Lung (tissue), 12 donors: Measurements from ENCODE around the gene CIAO2B. TPM values are rescaled to one million over a fixed set of nuclear protein-coding genes. Genes with fewer than 3 reads are reported as not detected.
"Not testable (repeated sequence)": the region's sequence is repeated elsewhere in the genome, so short reads cannot be mapped to it uniquely, and the experiment has no call there.

Experiments
- ATAC-seq: fragments of 200-7000 bp; cut with Tn5 transposase; one replicate; pipeline ENCODE4 v1.9.1; 2020; ENCODE audit warnings: moderate number of reproducible peaks; ENCODE audit not compliant: insufficient read depth, low FRiP score
- DNase-seq, 3 donors: peaks; one replicate each; pipeline ENCODE4 v3.0.0-alpha.2; 2013 to 2017
- H3K27ac ChIP-seq, 2 donors: one replicate each; pipeline ENCODE4 v1.5.1; 2013; ENCODE audit warnings: mild to moderate bottlenecking in 2 of 2, moderate library complexity in 2 of 2, control low read depth in 1 of 2, inconsistent platforms in 1 of 2, low read depth in 1 of 2, low read length in 1 of 2
- H3K27me3 ChIP-seq, 3 donors: one replicate each; pipeline ENCODE4 v1.5.1; 2013; ENCODE audit warnings: low read length in 2 of 3; ENCODE audit not compliant: control insufficient read depth in 3 of 3, insufficient read depth in 3 of 3
- H3K36me3 ChIP-seq, 4 donors: one replicate each; pipeline ENCODE4 v1.5.1; 2013; ENCODE audit warnings: low read length in 4 of 4, mild to moderate bottlenecking in 1 of 4, moderate library complexity in 1 of 4; ENCODE audit not compliant: control insufficient read depth in 4 of 4, insufficient read depth in 4 of 4
- H3K4me1 ChIP-seq, 5 donors: one replicate each; pipeline ENCODE4 v1.5.1; 2013; ENCODE audit warnings: low read length in 5 of 5, mild to moderate bottlenecking in 2 of 5, moderate library complexity in 1 of 5; ENCODE audit not compliant: control insufficient read depth in 5 of 5, insufficient read depth in 5 of 5
- H3K4me3 ChIP-seq: one replicate; pipeline ENCODE4 v1.5.1; 2013; ENCODE audit warnings: mild to moderate bottlenecking, control low read depth, moderate library complexity
- H3K9ac ChIP-seq, 2 donors: one replicate each; pipeline ENCODE4 v1.5.1; 2013; ENCODE audit warnings: low read length in 2 of 2, control low read depth in 1 of 2; ENCODE audit not compliant: insufficient read depth in 1 of 2
- H3K9me3 ChIP-seq, 4 donors: one replicate each; pipeline ENCODE4 v1.5.1; 2013; ENCODE audit warnings: low read length in 3 of 4, mild to moderate bottlenecking in 1 of 4, moderate library complexity in 1 of 4; ENCODE audit not compliant: control insufficient read depth in 4 of 4, insufficient read depth in 3 of 4
- CTCF ChIP-seq: IDR thresholded peaks from 2 replicates; pipeline ENCODE4 v1.5.1; 2012; ENCODE audit warnings: mild to moderate bottlenecking; ENCODE audit errors: control extremely low read depth, extremely low read depth
- whole genome bisulfite sequencing, 2 donors: extraction: QIAGEN DNeasy Blood & Tissue Kit; methylation state at CpG; one replicate each; pipeline ENCODE4 v1.1.7; 2013; 5-methylcytosine and 5-hydroxymethylcytosine counted together
- polyA plus RNA-seq, 2 donors: library from polyadenylated mRNA; stranded (reverse); fragments of 200-250 nt; gene quantifications; one replicate each; pipeline ENCODE4 v1.2.1, GENCODE V29; 2013
- total RNA-seq, 2 donors: library from RNA; depleted of rRNA in 1 of 2; stranded (reverse); fragments of >200 nt in 1 of 2; gene quantifications; one replicate each; pipeline ENCODE4 v1.2.1, GENCODE V29; 2014 to 2021
- donor health status: control.
- donor health status: control.
- donor health status: Bipolar disorder and iron deficiency.
- donor health status: healthy.
- donor health status: DM: yes; HTN: yes; CAD: no.

The CIAO2B gene
- total and polyA plus RNA-seq, 4 donors = 48.8 to 257 (median 159) TPM

- Histone ChIP-seq H3K36me3 (peaks cover 8 to 24% (median 16%) of the 10 kb centered on the region in 4 donors), H3K9ac (no peak overlapping the region), H3K27me3 (peaks cover 0 to 34% (median 24%) of the 10 kb centered on the region in 3 donors), H3K27ac (no peak overlapping the region), H3K4me3 (no peak overlapping the region), H3K9me3 (no peaks in the 10 kb centered on the region), H3K4me1 (peaks cover 0 to 21% (median 6%) of the 10 kb centered on the region in 5 donors)
- ATAC-seq (no peak), DNase-seq (no peak)
- WGBS, 2 donors = 72% methylated on average over 7 of the region's 7 CpGs
- no peak for TF ChIP-seq CTCF
These were observed 12.3 kb upstream of the CIAO2B start for GRCh38 chr16:66946541-66946940.

DNA sequence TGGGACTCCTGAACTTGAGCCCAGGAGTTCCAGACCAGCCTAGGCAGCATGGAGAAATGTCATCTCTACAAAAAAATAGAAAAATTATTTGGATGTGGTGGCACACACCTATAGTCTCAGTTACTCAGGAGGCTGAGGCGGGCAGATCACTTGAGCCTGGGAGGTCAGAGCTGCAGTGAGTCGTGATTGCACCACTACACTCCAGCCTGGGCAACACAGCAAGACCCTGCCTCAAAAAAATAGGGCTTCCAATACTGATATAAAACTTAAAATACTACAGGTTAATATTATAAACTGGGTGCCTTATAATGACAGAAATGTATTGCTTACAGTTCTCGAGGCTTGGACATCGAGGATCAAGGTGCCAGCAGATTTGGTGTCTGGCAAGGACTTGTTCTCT, 11.7 kb upstream of the CIAO2B start:
- WGBS, 2 donors = 83 to 90% methylated on average over 4 of the region's 4 CpGs
- TF ChIP-seq CTCF = no peak
- Histone ChIP-seq H3K9me3 (no peaks in the 10 kb centered on the region), H3K4me1 (peaks cover 0 to 21% (median 6%) of the 10 kb centered on the region in 5 donors), H3K36me3 (peaks cover 14 to 30% (median 22%) of the 10 kb centered on the region in 4 donors), H3K27ac (no peak overlapping the region), H3K4me3 (no peak overlapping the region), H3K9ac (no peak overlapping the region), H3K27me3 (peaks cover 0 to 28% (median 22%) of the 10 kb centered on the region in 3 donors)
- ATAC-seq (no peak), DNase-seq (no peak)

DNA sequence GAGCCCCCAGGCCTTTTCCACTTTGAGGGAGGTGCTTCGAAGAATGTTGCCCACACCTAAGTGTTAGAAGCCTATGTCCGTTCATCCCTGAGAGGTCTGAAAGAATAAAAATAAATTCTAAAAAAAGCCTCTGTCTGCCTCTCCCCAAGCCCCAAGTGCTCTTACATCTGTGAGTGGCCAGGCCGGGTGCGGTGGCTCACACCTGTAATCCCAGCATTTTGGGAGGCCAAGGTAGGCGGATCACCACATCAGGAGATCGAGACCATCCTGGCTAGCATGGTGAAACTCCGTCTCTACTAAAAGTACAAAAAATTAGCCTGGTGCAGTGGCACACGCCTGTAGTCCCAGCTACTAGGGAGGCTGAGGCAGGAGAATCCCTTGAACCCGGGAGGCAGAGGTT, 10.8 kb upstream of the CIAO2B start:
- Histone ChIP-seq H3K27me3 (peaks cover 0 to 20% (median 16%) of the 10 kb centered on the region in 3 donors), H3K36me3 (peaks cover 22 to 38% (median 29%) of the 10 kb centered on the region in 4 donors), H3K4me1 (peaks cover 0 to 21% (median 6%) of the 10 kb centered on the region in 5 donors)
- not testable (repeated sequence) for H3K4me3 ChIP-seq, DNase-seq, ATAC-seq, H3K9ac ChIP-seq, H3K9me3 ChIP-seq, H3K27ac ChIP-seq
- 86% methylated on average over 9 of the region's 9 CpGs for WGBS, 2 donors

DNA sequence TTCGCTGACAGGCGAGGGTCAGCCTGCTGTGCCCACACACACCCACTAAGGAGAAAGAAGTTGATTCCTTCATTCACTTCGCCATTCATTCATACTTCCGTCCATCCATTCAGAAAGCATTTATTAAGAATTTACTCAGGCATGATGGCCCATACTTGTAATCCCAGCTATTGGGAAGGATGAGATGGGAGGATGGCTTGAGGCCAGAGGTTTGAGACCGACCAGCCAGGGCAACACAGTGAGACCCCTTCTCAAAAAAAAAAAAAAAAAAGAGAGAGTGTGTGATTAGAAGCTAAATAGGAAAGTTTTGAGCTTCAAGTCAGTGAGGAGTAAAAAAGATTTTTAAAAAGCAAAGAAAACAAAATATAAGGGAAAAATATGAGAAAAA, 9.8 kb upstream of the CIAO2B start:
- no peak overlapping the region for H3K9ac ChIP-seq
- peaks cover 0 to 10% (median 7%) of the 10 kb centered on the region in 3 donors for H3K27me3 ChIP-seq
- H3K9me3 ChIP-seq = no peaks in the 10 kb centered on the region
- no peak overlapping the region for H3K4me3 ChIP-seq
- H3K27ac ChIP-seq = no peak overlapping the region
- TF ChIP-seq CTCF = no peak
- 94 to 96% methylated on average over 5 of the region's 5 CpGs for WGBS, 2 donors
- ATAC-seq = no peak
- no peak for DNase-seq
- peaks cover 0 to 18% (median 6%) of the 10 kb centered on the region in 5 donors for H3K4me1 ChIP-seq
- H3K36me3 ChIP-seq = peaks cover 22 to 45% (median 34%) of the 10 kb centered on the region in 4 donors
